BJ (cell line): ENCODE data around the gene YWHAH. TPM values are rescaled to one million over a fixed set of nuclear protein-coding genes. Genes with fewer than 3 reads are reported as not detected.
"Not testable (repeated sequence)": the region's sequence is repeated elsewhere in the genome, so short reads cannot be mapped to it uniquely, and the experiment has no call there.

Experiments used
- CTCF ChIA-PET: fragments of 350-600 bp; formaldehyde crosslinking; extraction: SDS; loops from one replicate; lab custom pipeline; 2021; ENCODE audit warnings: antibody characterized with exemption, inconsistent platforms; lab: Yijun Ruan, JAX
- POLR2A ChIA-PET: fragments of 300-600 bp; sonication (Branson Sonifier 250); formaldehyde crosslinking; extraction: SDS; loops from one replicate; lab custom pipeline; 2021; ENCODE audit warnings: antibody characterized with exemption; lab: Charles Lee
- DNase-seq: peaks from one replicate; pipeline ENCODE4 v3.0.0-alpha.2; 2011; ENCODE audit warnings: low read depth
- H3K27me3 ChIP-seq: 2 replicates; pipeline ENCODE4 v1.6.0; 2011; ENCODE audit warnings: low read length; ENCODE audit not compliant: control insufficient read depth, insufficient read depth
- H3K36me3 ChIP-seq: 2 replicates; pipeline ENCODE4 v1.5.1; 2011; ENCODE audit warnings: low read length; ENCODE audit not compliant: control insufficient read depth, insufficient read depth
- H3K4me3 ChIP-seq: 2 replicates; pipeline ENCODE4 v1.5.1; 2011; ENCODE audit warnings: low read depth, mild to moderate bottlenecking, control low read depth, low read length
- CTCF ChIP-seq: IDR thresholded peaks from 2 replicates; pipeline ENCODE4 v1.5.1; 2011; ENCODE audit warnings: low read depth, mild to moderate bottlenecking, control low read depth, inconsistent platforms, low read length, moderate library complexity; ENCODE audit not compliant: insufficient read depth
- polyA plus RNA-seq: library from polyadenylated mRNA; depleted of rRNA; stranded (reverse); fragments of >200 nt; gene quantifications from 2 replicates; pipeline ENCODE4 v1.2.3, GENCODE V29; 2011

The YWHAH gene
- polyA plus RNA-seq, 1 experiment = 146 TPM

DNA sequence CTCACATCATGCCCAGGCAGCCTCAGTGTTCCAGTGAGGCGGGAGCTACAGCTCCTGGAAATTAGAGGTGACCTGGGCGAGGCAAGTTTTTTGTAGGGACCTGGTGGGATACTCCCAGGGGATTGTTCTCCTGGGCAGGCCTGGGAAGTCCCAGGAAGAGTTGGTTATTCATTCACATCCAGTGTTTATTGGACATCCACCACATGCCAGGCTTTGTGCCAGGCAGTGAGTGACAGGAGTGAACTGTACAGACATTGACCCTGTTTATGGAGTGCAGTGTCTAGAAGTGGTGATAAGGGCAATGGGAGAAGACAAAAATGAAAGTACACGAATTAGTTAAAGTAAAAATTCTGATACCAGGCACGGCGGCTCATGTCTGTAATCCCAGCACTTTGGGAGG is 29.4 kb downstream of the YWHAH start:
- no peak for DNase-seq
- Histone ChIP-seq H3K4me3 (no peak overlapping the region), H3K36me3 (no peaks in the 10 kb centered on the region), H3K27me3 (no peaks in the 10 kb centered on the region)
- CTCF ChIA-PET = interaction anchor here (7.7 kb wide), 1 partner anchor 108 kb away, joined by 101 read pairs; no protein-coding TSS in a partner anchor
- no peak for TF ChIP-seq CTCF
- POLR2A ChIA-PET = interaction anchor here (0.6 kb wide), 1 partner anchor 23 kb away, joined by 3 read pairs; no protein-coding TSS in a partner anchor

- POLR2A ChIA-PET = no interaction called here
- DNase-seq = no peak
- TF ChIP-seq CTCF = peak; percentile 79
Measured at GRCh38 chr22:31977141-31977841, 33.0 kb downstream of the YWHAH start.

DNA sequence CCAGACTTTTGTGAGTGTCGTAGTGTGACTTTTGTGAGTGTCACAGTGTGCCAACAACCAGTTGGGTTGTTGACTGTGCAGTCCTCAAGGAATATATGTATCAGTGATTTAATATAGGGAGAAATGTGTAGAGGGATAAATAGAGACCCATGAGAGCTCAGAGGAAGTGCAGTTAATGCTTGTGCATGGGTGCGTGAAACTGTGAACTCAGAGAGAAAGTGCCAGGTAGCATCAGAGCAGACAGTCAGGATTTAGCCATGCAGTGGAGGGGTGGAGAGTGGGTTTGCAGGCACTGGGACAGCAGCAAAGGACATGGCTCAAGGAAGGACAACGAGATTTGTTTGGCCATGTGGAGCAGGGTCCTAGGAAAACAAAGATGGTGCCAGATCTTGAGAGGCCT is 33.6 kb downstream of the YWHAH start:
- no peaks in the 10 kb centered on the region for H3K27me3 ChIP-seq
- no peak for DNase-seq
- H3K4me3 ChIP-seq = no peak overlapping the region
- TF ChIP-seq CTCF = no peak
- CTCF ChIA-PET = interaction anchor here (0.7 to 7.7 kb wide), 19 partner anchors 8 to 1022 kb away, joined by 3 to 101 read pairs (median 4); no protein-coding TSS in a partner anchor
- POLR2A ChIA-PET = no interaction called here
- no peaks in the 10 kb centered on the region for H3K36me3 ChIP-seq

More at GRCh38 chr22:31977141-31977841, 33.0 kb downstream of the YWHAH start:
- Histone ChIP-seq H3K27me3 (no peaks in the 10 kb centered on the region), H3K36me3 (no peaks in the 10 kb centered on the region), H3K4me3 (no peak overlapping the region)
- CTCF ChIA-PET = interaction anchor here (0.7 to 7.7 kb wide), 20 partner anchors 9 to 1232 kb away, joined by 3 to 101 read pairs (median 3); no protein-coding TSS in a partner anchor

DNA sequence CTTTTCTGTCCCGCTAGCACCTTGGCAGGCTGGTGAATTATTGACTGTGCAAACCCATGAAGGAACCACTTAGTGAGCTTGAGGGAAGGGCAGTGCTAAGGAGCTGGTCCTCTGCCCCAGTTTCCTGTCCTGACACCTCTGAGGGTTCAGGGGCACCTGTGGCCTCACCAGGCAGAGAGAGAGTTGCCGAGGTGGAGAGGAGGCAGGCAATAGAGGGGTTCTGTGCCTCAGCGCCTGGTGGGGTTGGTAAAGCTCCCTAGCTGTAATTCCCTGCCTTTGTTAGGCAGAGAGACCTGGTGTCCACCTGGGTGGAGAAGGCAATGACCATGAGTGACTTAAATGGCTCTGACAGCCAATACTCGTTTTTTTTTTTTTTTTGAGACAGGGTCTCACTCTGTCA is 36.3 kb downstream of the YWHAH start:
- TF ChIP-seq CTCF = no peak
- no peaks in the 10 kb centered on the region for H3K36me3 ChIP-seq
- no peaks in the 10 kb centered on the region; the same call in 1 of the 2 replicates for H3K27me3 ChIP-seq
- no peak overlapping the region for H3K4me3 ChIP-seq
- ChIA-PET CTCF (interaction anchor here (0.6 to 7.7 kb wide), 3 partner anchors 22 to 108 kb away, joined by 3 to 101 read pairs (median 3); no protein-coding TSS in a partner anchor), POLR2A (no interaction called here)
- DNase-seq = no peak

DNA sequence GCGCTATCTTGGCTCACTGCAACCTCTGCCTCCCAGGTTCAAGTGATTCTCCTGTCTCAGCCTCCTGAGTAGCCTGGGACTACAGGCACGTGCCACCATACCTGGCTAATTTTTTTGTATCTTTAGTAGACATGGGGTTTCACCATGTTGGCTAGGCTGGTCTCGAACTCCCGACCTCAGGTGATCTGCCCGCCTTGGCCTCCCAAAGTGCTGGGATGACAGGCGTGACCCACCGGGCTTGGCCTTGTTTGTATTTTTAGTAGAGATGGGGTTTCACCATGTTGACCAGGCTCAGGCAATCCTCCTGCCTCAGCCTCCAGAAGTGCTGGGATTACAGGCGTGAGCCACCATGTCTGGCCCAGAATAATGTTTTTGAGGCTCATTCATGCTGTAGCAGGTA is 37.6 kb downstream of the YWHAH start:
- CTCF ChIA-PET = interaction anchor here (1.1 kb wide), 1 partner anchor 9 kb away, joined by 4 read pairs; no protein-coding TSS in a partner anchor
- H3K27me3 ChIP-seq, POLR2A ChIA-PET, H3K4me3 ChIP-seq, H3K36me3 ChIP-seq, DNase-seq: not testable (repeated sequence)
